ENCODE results near the gene GSG1. TPM values are rescaled to one million over a fixed set of nuclear protein-coding genes. Genes with fewer than 3 reads are reported as not detected.

The GSG1 gene
- total RNA-seq, 1 experiment from 2014 or later = 0.22 TPM

- H3K4me2 ChIP-seq (ENCODE audit: insufficient read depth, insufficient read length, low read length) = no peak overlapping the region
- H3K4ac ChIP-seq (ENCODE audit: low read depth, low read length) = no peak overlapping the region
- H2BK20ac ChIP-seq (ENCODE audit: low read depth, low read length, poor library complexity, severe bottlenecking) = no peak overlapping the region
- H3K4me3 Mint-ChIP-seq = no peak overlapping the region
- H3K27me3 Mint-ChIP-seq (ENCODE audit: low read depth) = no peaks in the 10 kb centered on the region
- H3K18ac ChIP-seq (ENCODE audit: insufficient read length, low read depth, low read length) = no peak overlapping the region
- no peaks in the 10 kb centered on the region for H3K79me1 ChIP-seq (ENCODE audit: insufficient read depth, low read depth, low read length, poor library complexity, severe bottlenecking)
- H3K23ac ChIP-seq (ENCODE audit: insufficient read length, low read depth, low read length) = no peak overlapping the region
- no peak overlapping the region for H2BK120ac ChIP-seq (ENCODE audit: low read depth, low read length, poor library complexity, severe bottlenecking)
- H3K27ac ChIP-seq (ENCODE audit: insufficient read length, low read depth, low read length) = no peak overlapping the region
- H3K36me3 Mint-ChIP-seq (ENCODE audit: insufficient read depth in 1 of 3, low read depth in 3 of 3) = peaks cover 8 to 36% (median 36%) of the 10 kb centered on the region in 3 experiments; a peak in 6 of 7 replicates
- no peak overlapping the region for H2AFZ ChIP-seq (ENCODE audit: low read length)
- no peak overlapping the region for H2BK5ac ChIP-seq (ENCODE audit: insufficient read length, low read length)
- H3K23me2 ChIP-seq (ENCODE audit: insufficient read length, low read depth, low read length, poor library complexity, severe bottlenecking) = no peaks in the 10 kb centered on the region
- no peak overlapping the region for H3T11ph ChIP-seq (ENCODE audit: low read length)
- no peaks in the 10 kb centered on the region for H4K20me1 ChIP-seq (ENCODE audit: control insufficient read depth, insufficient read depth, insufficient read length)
- H3K79me2 ChIP-seq (ENCODE audit: insufficient read depth, low read length) = 0 out of 2 replicates have a peak, but pooled peaks cover 2% of the 10 kb centered on the region
- H4K5ac ChIP-seq (ENCODE audit: insufficient read length, low read depth, low read length) = no peak overlapping the region
- H3K27ac Mint-ChIP-seq = peak overlapping the region in 1 of 3 experiments; percentile 15; a peak in 2 of 7 replicates
- H2AK5ac ChIP-seq (ENCODE audit: insufficient read length, low read length) = no peak overlapping the region
- WGBS (ENCODE audit: extremely low coverage, insufficient read length, low lambda C conversion rate) = no CpG with 5 or more reads among the region's 1 CpG
- H3K56ac ChIP-seq (ENCODE audit: insufficient read length, low read depth, low read length) = no peak overlapping the region
- no peaks in the 10 kb centered on the region for H3K9me3 Mint-ChIP-seq
- no peak overlapping the region for H4K8ac ChIP-seq (replicated peaks; ENCODE audit: insufficient read length, low read depth, low read length)
- H3K27me3 ChIP-seq (ENCODE audit: insufficient read depth, low read length) = no peaks in the 10 kb centered on the region
- H3K14ac ChIP-seq (ENCODE audit: insufficient read depth, low read length) = no peak overlapping the region
- H3K9me3 ChIP-seq (ENCODE audit: control insufficient read depth, low read depth, low read length) = no peaks in the 10 kb centered on the region
- no peak overlapping the region for H2BK15ac ChIP-seq (ENCODE audit: low read depth, low read length)
- no peak for TF ChIP-seq CTCF (conservative IDR thresholded peaks at IDR 0.05)
- peaks cover 8 to 10% of the 10 kb centered on the region in 2 experiments for H3K4me1 Mint-ChIP-seq
- no peaks in the 10 kb centered on the region for H3K4me1 ChIP-seq (ENCODE audit: insufficient read depth, low read length)
- H3K9ac ChIP-seq (ENCODE audit: extremely low read depth, insufficient read length, low read length) = no peak overlapping the region
- no peak for DNase-seq
- H2BK12ac ChIP-seq (ENCODE audit: insufficient read length, low read depth, low read length) = no peak overlapping the region
- no peak overlapping the region for H4K91ac ChIP-seq (ENCODE audit: insufficient read length, low read depth, low read length)
These were observed 36.1 kb downstream of the GSG1 start for GRCh38 chr12:13067322-13067721.
